ENCODE results near the gene MXD1.

DNA sequence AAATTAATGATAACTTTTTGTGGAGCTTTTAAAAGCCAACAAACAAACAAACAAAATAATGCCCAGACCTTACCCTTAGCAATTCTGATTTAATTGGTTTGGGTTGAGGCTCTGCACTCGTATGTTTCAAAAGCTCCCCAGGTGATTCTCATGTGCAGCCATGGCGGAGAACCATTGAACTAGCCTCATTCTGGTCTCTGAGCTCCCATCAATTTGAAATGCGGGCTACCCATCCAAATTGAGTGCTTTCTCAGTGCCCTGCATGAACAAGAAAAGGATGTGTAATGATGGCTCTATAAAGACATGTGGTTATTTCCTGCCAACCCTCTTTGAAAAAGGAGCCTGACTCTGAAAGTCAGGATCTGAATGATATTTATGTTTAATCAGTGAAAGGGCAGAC is 8.2 kb downstream of the MXD1 start:
- TF ChIP-seq EP300 (IDR thresholded peaks at IDR 0.05) (no peak), CTCF (IDR thresholded peaks at IDR 0.05) (no peak), POLR2A (IDR thresholded peaks at IDR 0.05) (no peak), POLR2AphosphoS5 (IDR thresholded peaks at IDR 0.05) (no peak)

All from upper lobe of left lung (tissue), 4 donors.